ENCODE data around the gene GPC6.

- TF ChIP-seq CTCF (IDR thresholded peaks at IDR 0.05) (no peak), POLR2A (IDR thresholded peaks at IDR 0.05) (no peak)
These were observed 150.6 kb downstream of the GPC6 start for GRCh38 chr13:93377196-93377595.
